Osteoblast (primary cell): ENCODE results near the gene DCAF15. TPM values are rescaled to one million over a fixed set of nuclear protein-coding genes. Genes with fewer than 3 reads are reported as not detected.

Source experiments
- DNase-seq: peaks from one replicate; pipeline ENCODE4 v3.0.0; 2011; ENCODE audit warnings: low spot score, mixed read lengths; ENCODE audit not compliant: insufficient read length; ENCODE audit errors: missing footprints
- H2AFZ ChIP-seq: 2 replicates; pipeline ENCODE4 v1.6.0; 2011; ENCODE audit warnings: mild to moderate bottlenecking, low read length
- H3K27ac ChIP-seq: 2 replicates; pipeline ENCODE4 v1.5.1; 2011; ENCODE audit warnings: mild to moderate bottlenecking, low read depth, low read length, moderate library complexity
- H3K27me3 ChIP-seq: 2 replicates; pipeline ENCODE4 v1.6.0; 2012; ENCODE audit warnings: mild to moderate bottlenecking, control low read depth, inconsistent platforms, low read length, moderate library complexity; ENCODE audit not compliant: insufficient read depth
- H3K36me3 ChIP-seq: 2 replicates; pipeline ENCODE4 v1.5.1; 2011; ENCODE audit warnings: mild to moderate bottlenecking, low read length, control low read depth, moderate library complexity; ENCODE audit not compliant: insufficient read depth
- H3K4me1 ChIP-seq: 2 replicates; pipeline ENCODE4 v1.5.1; 2011; ENCODE audit warnings: mild to moderate bottlenecking, low read length, control low read depth, moderate library complexity; ENCODE audit not compliant: insufficient read depth
- H3K4me2 ChIP-seq: 2 replicates; pipeline ENCODE4 v1.6.0; 2011; ENCODE audit warnings: mild to moderate bottlenecking, low read length; ENCODE audit not compliant: insufficient read depth
- H3K4me3 ChIP-seq: fragments of 200-600 bp; sonication (generic); 3 replicates; pipeline ENCODE4 v1.5.1; 2012; ENCODE audit warnings: mild to moderate bottlenecking, low read length, inconsistent platforms; ENCODE audit not compliant: insufficient read depth
- H3K79me2 ChIP-seq: 2 replicates; pipeline ENCODE4 v1.6.0; 2012; ENCODE audit warnings: mild to moderate bottlenecking, low read length, control low read depth, inconsistent platforms; ENCODE audit not compliant: insufficient read depth
- H3K9me3 ChIP-seq: 2 replicates; pipeline ENCODE4 v1.5.1; 2011; ENCODE audit warnings: low read depth, low read length, control low read depth
- H4K20me1 ChIP-seq: 2 replicates; pipeline ENCODE4 v1.6.0; 2012; ENCODE audit warnings: mild to moderate bottlenecking, low read length, control low read depth; ENCODE audit not compliant: insufficient read depth
- total RNA-seq: library from RNA; depleted of rRNA; stranded (reverse); fragments of >200 nt; gene quantifications from 2 replicates; pipeline ENCODE4 v1.2.3, GENCODE V29; 2012
- TF ChIP-seq, protein P1 (sequence below): IDR thresholded peaks from 2 replicates; pipeline ENCODE4 v1.5.1; 2011; ENCODE audit warnings: mild to moderate bottlenecking, low read depth, low read length, moderate library complexity; ENCODE audit errors: extremely low read depth

DCAF15 gene
- total RNA-seq, 1 donor: 11.9 TPM

DNA sequence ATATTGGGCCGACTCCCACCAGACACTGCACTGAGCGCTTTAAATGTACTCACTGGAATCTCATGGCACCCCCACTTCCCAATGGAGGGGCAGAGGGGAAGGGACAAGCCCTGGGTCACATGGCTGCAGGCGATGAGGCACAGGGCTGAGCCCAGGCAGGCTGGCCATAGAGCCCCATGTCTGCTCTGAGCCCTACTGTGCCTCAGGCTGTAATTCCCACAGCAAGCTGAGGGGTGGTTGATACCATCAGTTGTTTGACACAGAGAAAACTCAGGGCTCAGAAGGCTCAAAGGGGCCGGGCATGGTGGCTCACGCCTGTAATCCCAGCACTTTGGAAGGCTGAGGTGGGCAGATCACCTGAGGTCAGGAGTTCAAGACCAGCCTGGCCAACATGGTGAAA lies 28.7 kb downstream of the DCAF15 start:
- H3K27me3 ChIP-seq: no peaks in the 10 kb centered on the region

DNA sequence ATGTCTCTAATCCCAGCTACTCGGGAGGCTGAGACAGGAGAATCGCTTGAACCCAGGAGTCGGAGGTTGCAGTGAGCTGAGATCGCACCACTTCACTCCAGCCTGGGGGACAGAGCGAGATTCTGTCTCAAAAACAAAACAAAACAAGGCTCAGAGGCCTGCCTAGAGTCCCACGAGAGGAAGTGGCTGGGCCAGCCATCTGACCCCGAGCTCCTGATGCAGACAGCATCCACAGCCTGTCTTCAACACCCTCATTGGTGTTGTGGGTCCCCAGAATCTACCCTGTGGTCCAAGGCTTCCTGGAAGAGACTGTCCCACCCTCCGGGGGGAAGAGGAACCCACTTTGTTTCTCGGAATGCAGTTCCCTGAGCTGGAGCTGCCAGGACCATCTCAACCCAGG lies 29.2 kb downstream of the DCAF15 start:
- Histone ChIP-seq H3K36me3 (peaks cover 5% of the 10 kb centered on the region), H3K27me3 (no peaks in the 10 kb centered on the region), H3K27ac (no peak overlapping the region), H2AFZ (no peak overlapping the region), H3K9me3 (no peaks in the 10 kb centered on the region), H3K4me1 (peaks cover under 1% of the 10 kb centered on the region), H4K20me1 (no peaks in the 10 kb centered on the region), H3K79me2 (no peaks in the 10 kb centered on the region), H3K4me3 (no peak overlapping the region), H3K4me2 (no peak overlapping the region)
- peak; percentile 90 for DNase-seq
- TF ChIP-seq, protein P1, sequence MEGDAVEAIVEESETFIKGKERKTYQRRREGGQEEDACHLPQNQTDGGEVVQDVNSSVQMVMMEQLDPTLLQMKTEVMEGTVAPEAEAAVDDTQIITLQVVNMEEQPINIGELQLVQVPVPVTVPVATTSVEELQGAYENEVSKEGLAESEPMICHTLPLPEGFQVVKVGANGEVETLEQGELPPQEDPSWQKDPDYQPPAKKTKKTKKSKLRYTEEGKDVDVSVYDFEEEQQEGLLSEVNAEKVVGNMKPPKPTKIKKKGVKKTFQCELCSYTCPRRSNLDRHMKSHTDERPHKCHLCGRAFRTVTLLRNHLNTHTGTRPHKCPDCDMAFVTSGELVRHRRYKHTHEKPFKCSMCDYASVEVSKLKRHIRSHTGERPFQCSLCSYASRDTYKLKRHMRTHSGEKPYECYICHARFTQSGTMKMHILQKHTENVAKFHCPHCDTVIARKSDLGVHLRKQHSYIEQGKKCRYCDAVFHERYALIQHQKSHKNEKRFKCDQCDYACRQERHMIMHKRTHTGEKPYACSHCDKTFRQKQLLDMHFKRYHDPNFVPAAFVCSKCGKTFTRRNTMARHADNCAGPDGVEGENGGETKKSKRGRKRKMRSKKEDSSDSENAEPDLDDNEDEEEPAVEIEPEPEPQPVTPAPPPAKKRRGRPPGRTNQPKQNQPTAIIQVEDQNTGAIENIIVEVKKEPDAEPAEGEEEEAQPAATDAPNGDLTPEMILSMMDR: no peak

More for the DNA sequence above, 28.7 kb downstream of the DCAF15 start:
- Histone ChIP-seq H3K27ac (no peak overlapping the region), H3K36me3 (peaks cover 5% of the 10 kb centered on the region), H3K4me1 (no peaks in the 10 kb centered on the region), H3K79me2 (no peaks in the 10 kb centered on the region), H2AFZ (no peak overlapping the region), H3K4me3 (no peak overlapping the region), H4K20me1 (no peaks in the 10 kb centered on the region), H3K9me3 (no peaks in the 10 kb centered on the region), H3K4me2 (no peak overlapping the region)
- DNase-seq: peak; percentile 19
- TF ChIP-seq, protein P1: no peak

DNA sequence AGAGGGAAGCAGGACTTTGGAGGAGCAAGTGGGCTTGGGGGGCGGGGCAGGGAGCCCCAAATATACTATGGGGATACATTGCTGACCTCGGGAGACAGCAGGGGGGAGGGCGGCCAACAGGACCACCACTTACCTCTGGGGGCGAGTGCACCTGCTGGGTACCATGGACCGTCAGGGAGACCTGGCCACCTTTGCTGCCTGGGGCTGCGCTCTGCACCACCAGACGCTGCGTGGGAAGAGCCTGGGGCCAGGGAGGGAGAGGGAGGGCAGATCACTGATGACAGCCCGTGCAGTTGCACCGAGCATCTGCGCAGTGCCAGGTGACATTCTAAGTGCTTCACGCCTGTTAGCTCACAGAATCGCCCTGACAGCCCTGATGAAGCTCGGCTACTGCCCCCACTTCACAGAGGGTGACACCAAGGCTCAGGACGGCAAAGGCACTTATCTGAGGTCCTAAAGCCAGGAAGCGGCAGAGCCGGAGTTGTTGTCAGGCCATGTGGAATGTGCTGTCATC lies 29.7 kb downstream of the DCAF15 start:
- no peak overlapping the region for H3K4me2 ChIP-seq
- no peaks in the 10 kb centered on the region for H4K20me1 ChIP-seq
- H2AFZ ChIP-seq: no peak overlapping the region
- H3K27ac ChIP-seq: no peak overlapping the region
- no peak overlapping the region for H3K4me3 ChIP-seq
- TF ChIP-seq, protein P1: no peak
- no peaks in the 10 kb centered on the region for H3K79me2 ChIP-seq
- no peaks in the 10 kb centered on the region for H3K27me3 ChIP-seq
- H3K4me1 ChIP-seq: peaks cover 6% of the 10 kb centered on the region
- H3K9me3 ChIP-seq: no peaks in the 10 kb centered on the region
- peak; percentile 84 for DNase-seq
- H3K36me3 ChIP-seq: peaks cover 5% of the 10 kb centered on the region

DNA sequence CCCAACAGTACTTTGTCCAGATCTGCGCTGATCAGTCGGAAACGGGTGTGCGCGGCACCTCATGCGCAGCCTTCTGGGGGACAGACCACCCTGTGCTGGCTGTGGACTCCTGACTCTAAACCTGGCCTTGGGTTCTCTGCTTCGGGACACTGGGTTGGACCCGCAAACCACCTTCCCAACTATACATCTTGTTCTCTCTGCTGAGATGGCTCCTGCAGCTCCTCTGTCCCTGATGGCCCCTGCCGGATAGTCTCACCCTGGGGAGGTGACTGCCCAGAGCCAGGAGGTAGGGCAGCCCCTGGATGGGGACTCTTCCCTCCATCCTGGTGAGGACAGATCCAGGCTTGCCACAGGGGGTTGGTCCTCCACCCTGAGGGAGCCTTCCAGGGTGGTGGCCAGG lies 30.5 kb downstream of the DCAF15 start:
- peak; percentile 64 for DNase-seq
- no peak overlapping the region for H3K4me2 ChIP-seq
- no peak overlapping the region for H3K27ac ChIP-seq
- no peaks in the 10 kb centered on the region for H4K20me1 ChIP-seq
- no peaks in the 10 kb centered on the region for H3K9me3 ChIP-seq
- TF ChIP-seq, protein P1: no peak
- no peaks in the 10 kb centered on the region for H3K79me2 ChIP-seq
- H2AFZ ChIP-seq: no peak overlapping the region
- H3K27me3 ChIP-seq: no peaks in the 10 kb centered on the region
- no peak overlapping the region for H3K4me3 ChIP-seq
- H3K4me1 ChIP-seq: peaks cover 8% of the 10 kb centered on the region
- peaks cover 5% of the 10 kb centered on the region for H3K36me3 ChIP-seq
